PC-9 (cell line): Measurements from ENCODE around the gene GRIN3A.

Source experiments
- CTCF ChIP-seq: fragments of 200-600 bp; sonication (generic); conservative IDR thresholded peaks from 2 replicates; pipeline ENCODE4 v1.6.1; 2017; ENCODE audit warnings: mixed run types, antibody characterized with exemption, mild to moderate bottlenecking, moderate library complexity
- EZH2 ChIP-seq: fragments of 200-600 bp; sonication (generic); IDR thresholded peaks from 2 replicates; pipeline ENCODE4 v1.8.0; 2017; ENCODE audit warnings: antibody characterized with exemption, low read depth

- TF ChIP-seq CTCF: no peak
- TF ChIP-seq EZH2: no peak
Measured at GRCh38 chr9:101736717-101737116, 1.7 kb downstream of the GRIN3A start.
